ENCODE measurements around the gene PDCD1LG2.

The PDCD1LG2 gene

GRCh38 chr9:5481322-5482040 lies 28.9 kb upstream of the PDCD1LG2 start:
- Histone ChIP-seq H3K27me3 (ENCODE audit: control insufficient read depth, insufficient read depth, low read length) (no peaks in the 10 kb centered on the region), H3K36me3 (ENCODE audit: control insufficient read depth, insufficient read depth, low read length) (no peaks in the 10 kb centered on the region), H3K27ac (ENCODE audit: low read depth, low read length) (no peak overlapping the region), H3K9ac (ENCODE audit: low read depth, low read length) (no peak overlapping the region), H3K4me1 (ENCODE audit: control insufficient read depth, insufficient read depth, low read length) (peaks cover 6% of the 10 kb centered on the region; the same call in 1 of the 2 replicates), H3K9me3 (ENCODE audit: control insufficient read depth, insufficient read depth, low read length) (peaks cover 4% of the 10 kb centered on the region), H3K4me3 (ENCODE audit: low read depth, low read length) (no peak overlapping the region)

DNA sequence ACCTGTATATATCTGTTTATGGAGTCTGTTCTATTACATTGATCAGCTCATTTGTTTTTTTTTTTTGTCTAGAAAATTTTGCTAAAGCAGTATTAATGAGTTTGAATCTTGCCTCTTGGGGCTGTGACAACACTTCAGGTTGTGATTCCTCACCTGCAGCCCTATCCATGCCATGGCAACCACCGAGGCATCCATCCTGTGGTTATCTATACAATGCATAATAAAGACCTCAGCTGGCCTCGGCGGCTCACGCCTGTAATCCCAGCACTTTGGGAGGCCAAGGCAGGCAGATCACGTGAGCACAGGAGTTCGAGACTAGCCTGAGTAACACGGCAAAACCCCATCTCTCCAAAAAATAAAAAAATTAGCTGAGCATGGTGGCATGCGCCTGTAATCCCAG lies 28.1 kb upstream of the PDCD1LG2 start:
- H3K36me3 ChIP-seq (ENCODE audit: control insufficient read depth, insufficient read depth, low read length): no peaks in the 10 kb centered on the region
- H3K27me3 ChIP-seq (ENCODE audit: control insufficient read depth, insufficient read depth, low read length): no peaks in the 10 kb centered on the region
- H3K27ac ChIP-seq (ENCODE audit: low read depth, low read length): no peak overlapping the region
- H3K4me3 ChIP-seq (ENCODE audit: low read depth, low read length): no peak overlapping the region
- H3K4me1 ChIP-seq (ENCODE audit: control insufficient read depth, insufficient read depth, low read length): peaks cover 6% of the 10 kb centered on the region; the same call in 1 of the 2 replicates
- H3K9ac ChIP-seq (ENCODE audit: low read depth, low read length): no peak overlapping the region
- peaks cover 3% of the 10 kb centered on the region for H3K9me3 ChIP-seq (ENCODE audit: control insufficient read depth, insufficient read depth, low read length)

GRCh38 chr9:5483306-5483705 lies 27.0 kb upstream of the PDCD1LG2 start:
- Histone ChIP-seq H3K9me3 (ENCODE audit: control insufficient read depth, insufficient read depth, low read length) (no peaks in the 10 kb centered on the region), H3K9ac (ENCODE audit: low read depth, low read length) (no peak overlapping the region), H3K4me3 (ENCODE audit: low read depth, low read length) (no peak overlapping the region), H3K27ac (ENCODE audit: low read depth, low read length) (no peak overlapping the region), H3K36me3 (ENCODE audit: control insufficient read depth, insufficient read depth, low read length) (no peaks in the 10 kb centered on the region), H3K27me3 (ENCODE audit: control insufficient read depth, insufficient read depth, low read length) (no peaks in the 10 kb centered on the region), H3K4me1 (ENCODE audit: control insufficient read depth, insufficient read depth, low read length) (peaks cover 6% of the 10 kb centered on the region; the same call in 1 of the 2 replicates)

- Histone ChIP-seq H3K4me1 (ENCODE audit: control insufficient read depth, insufficient read depth, low read length) (peaks cover 17% of the 10 kb centered on the region), H3K9ac (ENCODE audit: low read depth, low read length) (no peak overlapping the region), H3K27ac (ENCODE audit: low read depth, low read length) (peak overlapping the region; percentile 24)
Observed at GRCh38 chr9:5485378-5486085, 24.8 kb upstream of the PDCD1LG2 start.

DNA sequence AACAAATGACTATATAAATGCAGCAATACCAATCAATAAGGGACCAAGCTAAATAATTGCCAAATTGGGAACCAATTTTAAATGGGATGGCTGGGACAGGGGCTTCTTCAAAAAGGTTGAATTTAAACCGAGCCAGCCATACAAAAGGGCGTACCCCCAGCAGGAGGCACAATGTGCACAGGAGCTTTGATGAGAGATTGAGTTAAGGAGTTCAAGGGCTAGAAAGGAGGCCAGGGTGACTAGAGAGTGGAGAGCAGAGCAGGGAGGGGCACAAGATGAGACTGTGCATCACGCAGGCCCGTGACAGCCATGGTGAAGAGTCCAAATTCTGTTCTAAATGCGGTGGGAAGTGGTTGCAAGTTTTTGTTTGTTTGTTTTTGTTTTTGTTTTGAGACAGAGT lies 23.3 kb upstream of the PDCD1LG2 start:
- Histone ChIP-seq H3K9ac (ENCODE audit: low read depth, low read length) (no peak overlapping the region), H3K4me3 (ENCODE audit: low read depth, low read length) (no peak overlapping the region), H3K27ac (ENCODE audit: low read depth, low read length) (no peak overlapping the region), H3K27me3 (ENCODE audit: control insufficient read depth, insufficient read depth, low read length) (no peaks in the 10 kb centered on the region), H3K9me3 (ENCODE audit: control insufficient read depth, insufficient read depth, low read length) (no peaks in the 10 kb centered on the region), H3K36me3 (ENCODE audit: control insufficient read depth, insufficient read depth, low read length) (no peaks in the 10 kb centered on the region), H3K4me1 (ENCODE audit: control insufficient read depth, insufficient read depth, low read length) (peaks cover 17% of the 10 kb centered on the region)

More at GRCh38 chr9:5485378-5486085, 24.8 kb upstream of the PDCD1LG2 start:
- Histone ChIP-seq H3K9me3 (ENCODE audit: control insufficient read depth, insufficient read depth, low read length) (no peaks in the 10 kb centered on the region), H3K27me3 (ENCODE audit: control insufficient read depth, insufficient read depth, low read length) (no peaks in the 10 kb centered on the region), H3K4me3 (ENCODE audit: low read depth, low read length) (no peak overlapping the region), H3K36me3 (ENCODE audit: control insufficient read depth, insufficient read depth, low read length) (no peaks in the 10 kb centered on the region)

DNA sequence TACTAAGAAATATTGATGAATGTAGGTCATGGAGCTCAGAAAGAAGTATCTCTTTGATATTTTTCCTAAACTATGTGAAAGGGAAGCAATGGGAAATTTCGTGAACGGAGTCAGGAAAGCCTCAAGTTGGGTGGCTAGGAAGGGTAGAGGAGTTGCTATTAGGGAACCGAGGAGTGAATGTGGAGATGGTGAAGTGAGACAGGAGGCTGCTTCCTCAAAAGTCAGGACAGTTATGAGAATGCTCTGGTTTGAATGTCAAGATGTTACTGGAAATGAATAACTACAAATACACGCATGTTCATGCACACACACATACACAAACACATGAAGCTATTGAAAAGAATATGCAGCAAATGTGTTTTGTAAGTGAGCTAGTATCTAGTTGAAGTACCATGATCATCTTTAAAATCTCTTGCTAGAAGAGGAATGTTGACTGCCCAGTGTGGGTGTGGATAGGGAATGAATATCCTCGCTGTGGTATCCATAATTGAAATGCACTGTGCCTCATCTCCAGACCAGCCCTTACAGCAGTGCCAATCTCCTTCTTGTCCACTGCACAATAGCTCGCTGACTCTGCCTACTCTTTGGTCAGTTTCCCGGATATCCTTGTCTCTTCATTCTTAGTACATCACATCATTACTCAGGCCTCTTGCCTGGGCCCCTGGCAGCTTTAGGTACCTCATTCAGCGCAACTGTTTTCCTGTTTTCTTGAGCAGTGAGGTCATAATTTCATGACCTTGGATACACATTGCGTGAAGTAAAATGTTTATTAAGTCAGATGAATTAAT lies 21.9 kb upstream of the PDCD1LG2 start:
- no peaks in the 10 kb centered on the region for H3K9me3 ChIP-seq (ENCODE audit: control insufficient read depth, insufficient read depth, low read length)
- H3K27ac ChIP-seq (ENCODE audit: low read depth, low read length): no peak overlapping the region
- H3K36me3 ChIP-seq (ENCODE audit: control insufficient read depth, insufficient read depth, low read length): no peaks in the 10 kb centered on the region
- no peaks in the 10 kb centered on the region for H3K27me3 ChIP-seq (ENCODE audit: control insufficient read depth, insufficient read depth, low read length)
- no peak overlapping the region for H3K4me3 ChIP-seq (ENCODE audit: low read depth, low read length)
- peaks cover 17% of the 10 kb centered on the region for H3K4me1 ChIP-seq (ENCODE audit: control insufficient read depth, insufficient read depth, low read length)
- no peak overlapping the region for H3K9ac ChIP-seq (ENCODE audit: low read depth, low read length)

DNA sequence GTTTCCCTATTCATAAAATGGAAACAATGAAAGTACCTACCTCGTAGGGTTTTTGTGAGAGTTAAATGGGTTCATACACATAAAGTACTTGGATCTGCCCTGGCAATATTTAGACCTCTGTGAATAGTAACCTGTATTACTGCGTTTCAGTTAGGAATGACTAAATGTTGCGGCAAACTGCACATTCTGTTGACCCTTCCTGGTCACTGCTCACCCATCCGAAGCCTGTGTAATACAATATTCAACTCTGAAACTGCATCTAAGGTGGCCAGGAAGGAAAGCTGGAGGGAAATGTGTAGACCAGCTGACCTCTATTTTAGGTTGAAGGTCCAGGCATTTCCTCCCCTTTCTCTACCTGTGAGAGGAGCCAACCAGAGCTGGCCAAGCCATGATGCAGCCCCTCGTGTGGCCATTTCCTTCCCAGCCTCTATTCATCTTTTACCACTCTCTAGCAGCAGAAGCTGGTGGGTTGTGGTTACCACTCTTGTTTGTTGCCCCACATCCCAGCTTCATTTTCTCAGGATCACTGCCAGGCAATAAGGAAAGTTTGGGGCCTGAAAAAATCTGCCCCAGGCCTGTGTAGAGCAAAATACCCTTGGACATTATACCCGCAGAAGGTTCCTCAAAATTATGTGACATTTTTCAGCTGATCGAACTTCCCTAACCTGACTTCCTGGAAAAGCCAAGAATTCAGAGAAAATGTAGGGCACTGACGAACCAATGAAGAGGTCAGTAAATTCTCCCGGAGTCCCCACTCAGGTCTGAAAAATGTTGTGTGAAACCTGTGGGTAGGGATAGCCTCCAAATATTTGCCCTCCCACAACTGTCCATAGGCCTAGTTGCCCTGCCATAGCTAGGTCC lies 20.5 kb upstream of the PDCD1LG2 start:
- H3K9ac ChIP-seq (ENCODE audit: low read depth, low read length): no peak overlapping the region
- H3K27me3 ChIP-seq (ENCODE audit: control insufficient read depth, insufficient read depth, low read length): no peaks in the 10 kb centered on the region
- H3K36me3 ChIP-seq (ENCODE audit: control insufficient read depth, insufficient read depth, low read length): no peaks in the 10 kb centered on the region
- H3K9me3 ChIP-seq (ENCODE audit: control insufficient read depth, insufficient read depth, low read length): no peaks in the 10 kb centered on the region
- no peak overlapping the region for H3K4me3 ChIP-seq (ENCODE audit: low read depth, low read length)
- peaks cover 17% of the 10 kb centered on the region for H3K4me1 ChIP-seq (ENCODE audit: control insufficient read depth, insufficient read depth, low read length)
- H3K27ac ChIP-seq (ENCODE audit: low read depth, low read length): no peak overlapping the region

DNA sequence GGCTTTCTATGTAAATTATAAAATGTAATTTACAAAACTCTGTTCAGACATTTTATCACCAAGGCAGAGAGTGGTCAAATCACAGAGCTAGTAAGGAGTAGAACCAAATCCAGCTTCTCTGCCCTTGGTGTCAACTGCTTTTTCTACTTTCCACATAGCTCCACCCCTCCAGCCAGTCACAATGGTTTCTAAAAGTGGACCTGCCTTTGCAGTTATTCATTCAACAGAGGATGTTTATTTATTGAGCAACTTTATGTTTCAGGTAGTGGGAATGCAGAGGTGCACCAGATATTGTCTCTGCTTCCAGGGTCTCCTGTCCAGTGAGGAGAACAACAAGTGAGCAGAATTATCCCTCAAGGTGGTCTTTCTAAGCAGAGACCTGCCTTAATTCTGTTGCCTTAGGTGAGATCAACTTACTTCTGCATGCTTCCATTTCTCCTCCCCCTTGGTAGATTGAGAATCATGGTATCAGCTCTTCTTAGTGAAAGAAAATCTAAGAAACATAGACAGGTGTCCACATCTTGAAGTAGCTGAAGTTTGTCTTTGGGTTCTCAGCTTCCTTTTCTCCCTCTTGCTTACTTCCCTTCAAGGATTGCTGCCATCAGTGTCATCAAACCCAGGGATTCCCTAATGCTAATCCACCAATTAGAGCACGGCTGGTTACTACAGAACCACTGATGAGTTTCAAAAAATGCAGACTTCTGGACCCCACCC lies 17.2 kb upstream of the PDCD1LG2 start:
- Histone ChIP-seq H3K9me3 (ENCODE audit: control insufficient read depth, insufficient read depth, low read length) (no peaks in the 10 kb centered on the region), H3K4me3 (ENCODE audit: low read depth, low read length) (no peak overlapping the region), H3K9ac (ENCODE audit: low read depth, low read length) (no peak overlapping the region), H3K4me1 (ENCODE audit: control insufficient read depth, insufficient read depth, low read length) (peaks cover 11% of the 10 kb centered on the region), H3K27me3 (ENCODE audit: control insufficient read depth, insufficient read depth, low read length) (no peaks in the 10 kb centered on the region), H3K27ac (ENCODE audit: low read depth, low read length) (no peak overlapping the region), H3K36me3 (ENCODE audit: control insufficient read depth, insufficient read depth, low read length) (no peaks in the 10 kb centered on the region)

DNA sequence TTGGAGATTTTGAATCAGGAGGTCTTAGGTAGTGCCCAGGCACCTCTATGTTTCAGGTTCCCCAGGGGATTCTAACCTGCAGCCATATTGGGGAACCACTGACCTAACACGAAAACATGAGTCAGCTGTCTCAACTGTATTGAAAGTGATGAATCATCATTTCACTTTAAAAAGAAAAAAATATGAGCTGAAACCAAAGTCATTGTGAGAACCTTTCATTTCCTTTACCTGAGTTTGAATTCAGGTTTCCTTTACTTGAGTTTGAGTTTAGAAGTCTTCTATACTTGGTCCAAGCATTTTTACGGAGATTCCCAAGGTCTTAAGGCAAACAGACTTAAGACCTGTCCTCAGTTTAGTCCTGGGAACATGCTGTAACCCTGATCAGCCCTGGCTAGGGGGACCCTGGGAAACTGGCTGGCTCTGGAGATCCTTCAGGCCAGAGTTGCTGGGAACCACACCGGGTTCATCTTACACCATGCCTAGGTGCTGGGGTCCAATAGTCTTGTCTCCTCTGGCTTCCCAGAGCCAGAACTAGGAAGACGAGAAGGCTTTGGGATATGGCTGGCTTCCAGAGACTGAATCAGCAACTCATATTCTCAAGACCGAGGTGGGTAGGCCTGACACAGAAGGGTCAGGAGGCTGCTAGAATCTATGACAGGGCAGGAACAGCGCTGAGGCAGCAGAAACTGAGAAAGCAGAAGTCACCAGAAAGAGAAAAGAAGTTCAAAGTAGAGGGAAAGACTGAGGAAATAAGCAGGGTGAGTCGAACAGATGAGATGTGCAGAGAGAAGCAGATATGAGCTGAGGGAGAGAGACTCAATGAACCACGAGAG lies 16.4 kb upstream of the PDCD1LG2 start:
- no peaks in the 10 kb centered on the region for H3K27me3 ChIP-seq (ENCODE audit: control insufficient read depth, insufficient read depth, low read length)
- H3K4me3 ChIP-seq (ENCODE audit: low read depth, low read length): no peak overlapping the region
- peaks cover 10% of the 10 kb centered on the region for H3K4me1 ChIP-seq (ENCODE audit: control insufficient read depth, insufficient read depth, low read length)
- H3K9ac ChIP-seq (ENCODE audit: low read depth, low read length): no peak overlapping the region
- H3K9me3 ChIP-seq (ENCODE audit: control insufficient read depth, insufficient read depth, low read length): no peaks in the 10 kb centered on the region
- no peak overlapping the region for H3K27ac ChIP-seq (ENCODE audit: low read depth, low read length)
- H3K36me3 ChIP-seq (ENCODE audit: control insufficient read depth, insufficient read depth, low read length): no peaks in the 10 kb centered on the region

Data from HUES48 (cell line).